DOHH2 (cell line): ENCODE data around the gene ADAP2.

ENCODE experiments used
- CTCF ChIP-seq: fragments of 200-600 bp; sonication (generic); IDR thresholded peaks from one replicate; pipeline ENCODE4 v1.5.1; 2014; ENCODE audit warnings: antibody characterized with exemption, mild to moderate bottlenecking, low read depth, low read length; ENCODE audit not compliant: poor library complexity, severe bottlenecking
- EZH2phosphoT487 ChIP-seq: fragments of 200-600 bp; sonication (generic); IDR thresholded peaks from 2 replicates; pipeline ENCODE4 v1.6.1; 2017; ENCODE audit warnings: borderline replicate concordance, mild to moderate bottlenecking, antibody characterized with exemption, low read length, moderate library complexity, mixed read lengths

GRCh38 chr17:30928584-30928983 is 6.8 kb downstream of the ADAP2 start:
- TF ChIP-seq CTCF: no peak
- no peak for TF ChIP-seq EZH2phosphoT487
